Transverse colon (tissue), 4 donors: Measurements from ENCODE around the gene DHCR7.

Source experiments
- EP300 ChIP-seq: sonication (generic); formaldehyde crosslinking; IDR thresholded peaks from one replicate; pipeline ENCODE4 v1.6.1; 2017; ENCODE audit warnings: antibody characterized with exemption, low read depth
- POLR2A ChIP-seq: fragments of 450-650 bp; IDR thresholded peaks from one replicate; pipeline ENCODE4 v1.6.1; 2016; ENCODE audit warnings: antibody characterized with exemption, mild to moderate bottlenecking, moderate library complexity
- POLR2AphosphoS5 ChIP-seq, 3 donors: sonication (generic); formaldehyde crosslinking; IDR thresholded peaks; one replicate each; pipeline ENCODE4 v1.6.1; 2016; ENCODE audit warnings: antibody characterized with exemption in 3 of 3
- TF ChIP-seq, protein P1 (sequence below), 5 experiments: fragments of 200-600 bp in 3 of 5; fragments of 450-650 bp in 2 of 5; sonication (generic) in 3 of 5; IDR thresholded peaks; 1 replicate in 2 of 5; 2 replicates in 3 of 5; pipeline ENCODE4 v1.5.1; 2016 to 2017; ENCODE audit warnings: antibody characterized with exemption in 5 of 5, inconsistent platforms in 3 of 5, mild to moderate bottlenecking in 2 of 5, moderate library complexity in 1 of 5

DNA sequence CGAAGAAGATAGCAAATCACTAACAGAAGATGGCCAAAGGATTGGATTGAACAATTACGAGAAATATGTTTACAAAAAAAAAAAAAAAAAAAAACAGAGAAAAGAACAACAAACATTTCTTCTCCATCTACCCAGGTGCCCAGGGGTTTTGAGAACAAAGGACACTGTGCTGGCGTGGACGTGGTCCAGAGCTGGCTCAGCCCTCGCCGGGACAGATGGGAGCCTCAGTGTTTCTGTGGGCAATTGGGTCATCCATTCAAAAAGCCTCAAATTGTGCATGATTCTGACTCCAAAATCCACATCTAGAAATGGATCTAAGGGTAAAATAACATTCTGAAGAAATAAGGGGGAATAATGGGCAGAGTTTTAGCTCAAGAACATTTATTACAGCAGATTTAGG is 63.1 kb downstream of the DHCR7 start:
- TF ChIP-seq, protein P1, sequence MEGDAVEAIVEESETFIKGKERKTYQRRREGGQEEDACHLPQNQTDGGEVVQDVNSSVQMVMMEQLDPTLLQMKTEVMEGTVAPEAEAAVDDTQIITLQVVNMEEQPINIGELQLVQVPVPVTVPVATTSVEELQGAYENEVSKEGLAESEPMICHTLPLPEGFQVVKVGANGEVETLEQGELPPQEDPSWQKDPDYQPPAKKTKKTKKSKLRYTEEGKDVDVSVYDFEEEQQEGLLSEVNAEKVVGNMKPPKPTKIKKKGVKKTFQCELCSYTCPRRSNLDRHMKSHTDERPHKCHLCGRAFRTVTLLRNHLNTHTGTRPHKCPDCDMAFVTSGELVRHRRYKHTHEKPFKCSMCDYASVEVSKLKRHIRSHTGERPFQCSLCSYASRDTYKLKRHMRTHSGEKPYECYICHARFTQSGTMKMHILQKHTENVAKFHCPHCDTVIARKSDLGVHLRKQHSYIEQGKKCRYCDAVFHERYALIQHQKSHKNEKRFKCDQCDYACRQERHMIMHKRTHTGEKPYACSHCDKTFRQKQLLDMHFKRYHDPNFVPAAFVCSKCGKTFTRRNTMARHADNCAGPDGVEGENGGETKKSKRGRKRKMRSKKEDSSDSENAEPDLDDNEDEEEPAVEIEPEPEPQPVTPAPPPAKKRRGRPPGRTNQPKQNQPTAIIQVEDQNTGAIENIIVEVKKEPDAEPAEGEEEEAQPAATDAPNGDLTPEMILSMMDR (IDR thresholded peaks at IDR 0.05): no peak
- TF ChIP-seq POLR2A: no peak
- no peak for TF ChIP-seq POLR2AphosphoS5 (IDR thresholded peaks at IDR 0.05)
- no peak for TF ChIP-seq EP300
